ENCODE results near the gene KCNIP2. TPM values are rescaled to one million over a fixed set of nuclear protein-coding genes. Genes with fewer than 3 reads are reported as not detected.

The KCNIP2 gene
- total and polyA plus RNA-seq, 2 of the 4 experiments (the other 2 are of a cell fraction) = under 0.01 to 0.87 TPM

DNA sequence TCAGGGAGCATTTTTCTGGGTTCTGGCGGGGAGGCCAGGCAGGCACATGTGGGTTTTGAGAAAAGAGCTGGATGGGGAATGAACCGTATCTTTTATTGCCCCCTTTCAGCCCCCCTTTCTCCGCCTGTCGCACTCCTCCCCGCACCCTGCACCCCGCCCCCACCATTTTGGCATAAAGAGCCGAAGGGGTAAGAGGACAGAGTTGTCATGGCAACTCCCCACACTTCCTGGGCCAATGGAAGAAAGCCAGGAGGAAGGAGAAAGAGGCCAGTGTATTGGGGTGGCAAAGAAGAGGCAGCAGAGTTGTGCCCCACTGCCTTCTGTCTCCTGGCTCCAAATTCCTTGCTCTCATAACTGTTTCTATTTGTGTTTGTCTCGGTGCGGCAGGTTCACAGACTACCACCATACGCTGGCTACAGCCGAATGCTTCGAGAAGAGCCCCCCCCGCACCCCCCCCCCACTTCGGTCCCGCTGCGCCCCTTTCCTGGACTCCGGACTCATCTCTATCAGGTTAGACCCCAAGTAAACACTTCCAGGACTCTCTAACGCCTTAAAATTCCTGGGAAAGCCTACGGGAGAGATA is 3.4 kb downstream of the KCNIP2 start:
- H3K4me2 ChIP-seq (ENCODE audit: low read depth, low read length) = peak overlapping the region; percentile 51
- no peak overlapping the region for H4K5ac ChIP-seq (ENCODE audit: low read depth, low read length)
- H3K27me3 ChIP-seq (ENCODE audit: control insufficient read depth, insufficient read depth, low read length) = no peaks in the 10 kb centered on the region
- TF ChIP-seq, protein P1, sequence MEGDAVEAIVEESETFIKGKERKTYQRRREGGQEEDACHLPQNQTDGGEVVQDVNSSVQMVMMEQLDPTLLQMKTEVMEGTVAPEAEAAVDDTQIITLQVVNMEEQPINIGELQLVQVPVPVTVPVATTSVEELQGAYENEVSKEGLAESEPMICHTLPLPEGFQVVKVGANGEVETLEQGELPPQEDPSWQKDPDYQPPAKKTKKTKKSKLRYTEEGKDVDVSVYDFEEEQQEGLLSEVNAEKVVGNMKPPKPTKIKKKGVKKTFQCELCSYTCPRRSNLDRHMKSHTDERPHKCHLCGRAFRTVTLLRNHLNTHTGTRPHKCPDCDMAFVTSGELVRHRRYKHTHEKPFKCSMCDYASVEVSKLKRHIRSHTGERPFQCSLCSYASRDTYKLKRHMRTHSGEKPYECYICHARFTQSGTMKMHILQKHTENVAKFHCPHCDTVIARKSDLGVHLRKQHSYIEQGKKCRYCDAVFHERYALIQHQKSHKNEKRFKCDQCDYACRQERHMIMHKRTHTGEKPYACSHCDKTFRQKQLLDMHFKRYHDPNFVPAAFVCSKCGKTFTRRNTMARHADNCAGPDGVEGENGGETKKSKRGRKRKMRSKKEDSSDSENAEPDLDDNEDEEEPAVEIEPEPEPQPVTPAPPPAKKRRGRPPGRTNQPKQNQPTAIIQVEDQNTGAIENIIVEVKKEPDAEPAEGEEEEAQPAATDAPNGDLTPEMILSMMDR (conservative IDR thresholded peaks at IDR 0.05; ENCODE audit: low read depth, low read length) = no peak
- TF ChIP-seq MAFK (IDR thresholded peaks at IDR 0.05; ENCODE audit: low read depth, low read length) (no peak), RAD21 (IDR thresholded peaks at IDR 0.05; ENCODE audit: low read length) (no peak)
- TF ChIP-seq, protein P2, sequence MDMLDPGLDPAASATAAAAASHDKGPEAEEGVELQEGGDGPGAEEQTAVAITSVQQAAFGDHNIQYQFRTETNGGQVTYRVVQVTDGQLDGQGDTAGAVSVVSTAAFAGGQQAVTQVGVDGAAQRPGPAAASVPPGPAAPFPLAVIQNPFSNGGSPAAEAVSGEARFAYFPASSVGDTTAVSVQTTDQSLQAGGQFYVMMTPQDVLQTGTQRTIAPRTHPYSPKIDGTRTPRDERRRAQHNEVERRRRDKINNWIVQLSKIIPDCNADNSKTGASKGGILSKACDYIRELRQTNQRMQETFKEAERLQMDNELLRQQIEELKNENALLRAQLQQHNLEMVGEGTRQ (IDR thresholded peaks at IDR 0.05; ENCODE audit: low read depth, low read length) = no peak
- H4K91ac ChIP-seq (ENCODE audit: insufficient read depth, low read depth, low read length) = no peak overlapping the region
- ATAC-seq (ENCODE audit: low read depth) (0 out of 2 replicates have a peak, but pooled peaks have one; percentile 1), DNase-seq (no peak)
- H3K4ac ChIP-seq (ENCODE audit: low read depth, low read length) = no peak overlapping the region
- in situ Hi-C loops (cut with MboI; ENCODE audit: low sequenced_read_pairs) = loop anchor here (5.0 kb wide), 1 partner anchor 172 kb away; no protein-coding TSS in a partner anchor
- no peak overlapping the region for H3K14ac ChIP-seq (replicated peaks; ENCODE audit: low read depth, low read length)
- no peak overlapping the region for H3K18ac ChIP-seq (ENCODE audit: low read depth, low read length)
- H4K20me1 ChIP-seq (ENCODE audit: insufficient read depth, low read length) = peaks cover 33% of the 10 kb centered on the region
- H2AFZ ChIP-seq (replicated peaks; ENCODE audit: low read length, poor library complexity) = peak overlapping the region; percentile 39
- H3K9ac ChIP-seq (ENCODE audit: low read depth, low read length) = no peak overlapping the region
- H3K9me3 ChIP-seq (ENCODE audit: control insufficient read depth, insufficient read depth, low read length) = no peaks in the 10 kb centered on the region
- H2AK9ac ChIP-seq (replicated peaks; ENCODE audit: low read depth, low read length, poor library complexity) = no peak overlapping the region
- WGBS, 2 experiments (ENCODE audit: extremely low coverage in 2 of 2, insufficient read length in 1 of 2) = 0% methylated on average over 2 of the region's 19 CpGs; no CpG with 5 or more reads in 1 of the 2 experiments
- H2AK5ac ChIP-seq (ENCODE audit: low read depth, low read length) = no peak overlapping the region
- H2BK15ac ChIP-seq (ENCODE audit: low read depth, low read length) = no peak overlapping the region
- peaks cover 5% of the 10 kb centered on the region; the same call in 1 of the 2 replicates for H3K4me1 ChIP-seq (ENCODE audit: control insufficient read depth, insufficient read depth, low read length)
- peak overlapping the region; percentile 92; the same call in 1 of the 2 replicates for H3K23ac ChIP-seq (ENCODE audit: low read depth, low read length)
- H3K36me3 ChIP-seq (ENCODE audit: control insufficient read depth, insufficient read depth, low read length) = no peaks in the 10 kb centered on the region
- peaks cover 9% of the 10 kb centered on the region for H3K9me1 ChIP-seq (ENCODE audit: insufficient read depth, low read length)
- no TSS peak for BruUV-seq (replicated peaks)
- CTCF ChIA-PET = interaction anchor here (0.6 to 4.4 kb wide), 23 partner anchors 9 to 627 kb away, joined by 3 to 60 read pairs (median 5); no protein-coding TSS in a partner anchor
- peaks cover 0 to 9% of the 10 kb centered on the region in 2 experiments; a peak in 1 of 4 replicates for H3K79me1 ChIP-seq (ENCODE audit: low read depth in 1 of 2, low read length in 2 of 2)
- intact Hi-C loops (cut with micrococcal nuclease) = loop anchor here (1.0 kb wide), 4 partner anchors 49 to 233 kb away; no protein-coding TSS in a partner anchor
- H4K8ac ChIP-seq (ENCODE audit: low read depth in 2 of 2, low read length in 2 of 2) = no peak overlapping the region
- no peak overlapping the region for H2BK120ac ChIP-seq (ENCODE audit: low read depth, low read length)
- H3K27ac ChIP-seq (ENCODE audit: insufficient read depth, low read length) = no peak overlapping the region
- POLR2A ChIA-PET (ENCODE audit: unreplicated experiment) = interaction anchor here (1.0 to 1.4 kb wide), 2 partner anchors 170 to 233 kb away, joined by 3 to 6 read pairs; no protein-coding TSS in a partner anchor
- dilution Hi-C loops (cut with HindIII; ENCODE audit: low sequenced_read_pairs, unreplicated experiment) = no loop called here
- no peak overlapping the region for H2BK20ac ChIP-seq (ENCODE audit: low read depth, low read length)
- H2BK5ac ChIP-seq (ENCODE audit: low read depth, low read length, poor library complexity, severe bottlenecking) = no peak overlapping the region
- H3K4me3 ChIP-seq (ENCODE audit: insufficient read depth, low read depth, low read length) = no peak overlapping the region
- no peak overlapping the region for H3K56ac ChIP-seq (ENCODE audit: extremely low read depth, insufficient read depth, low read length)

Measured in IMR-90 (cell line).